ENCODE results near the gene LCN6. TPM values are rescaled to one million over a fixed set of nuclear protein-coding genes. Genes with fewer than 3 reads are reported as not detected.

LCN6 gene
- total and polyA plus RNA-seq, 9 of the 15 experiments (the other 6 are each of a cell fraction or from before 2014, with no cell fraction given): 0.10 to 0.45 (median 0.37) TPM; not detected in 5

DNA sequence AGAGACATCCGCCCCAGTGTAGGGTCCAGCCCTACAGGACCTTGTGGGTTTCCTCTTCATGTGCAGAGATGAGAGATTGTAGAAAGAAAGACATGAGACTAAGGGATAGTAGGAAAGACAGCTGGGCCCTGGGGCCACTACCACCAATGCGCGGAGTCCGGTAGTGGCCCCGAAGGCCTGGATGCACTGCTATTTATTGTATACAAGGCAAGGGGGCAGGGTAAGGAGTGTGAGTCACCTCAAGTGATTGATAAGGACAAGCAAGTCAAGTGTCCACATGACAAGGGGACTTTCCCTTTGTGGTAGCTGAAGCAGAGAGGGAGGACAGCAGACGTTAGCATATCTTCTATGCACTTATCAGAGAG, 36.7 kb upstream of the LCN6 start (continued):
- TF ChIP-seq ZNF318 (IDR thresholded peaks at IDR 0.05; ENCODE audit: borderline replicate concordance in 1 of 2, low read depth in 1 of 2) (peak in 1 of 2 experiments; percentile 39; a peak in 1 of 4 replicates), CREB3 (tag; conservative IDR thresholded peaks at IDR 0.05; ENCODE audit: low read depth) (0 out of 2 replicates have a peak, but pooled peaks have one; percentile 53), ZC3H4 (CRISPR knock-in tag; IDR thresholded peaks at IDR 0.05; ENCODE audit: borderline replicate concordance) (no peak), FOXJ2 (tag; IDR thresholded peaks at IDR 0.05) (no peak), HIVEP1 (CRISPR knock-in tag; IDR thresholded peaks at IDR 0.05) (no peak), ZBED1 (IDR thresholded peaks at IDR 0.05) (no peak), ZNF764 (CRISPR knock-in tag; IDR thresholded peaks at IDR 0.05; ENCODE audit: low read depth) (no peak), ZBTB7A (IDR thresholded peaks at IDR 0.05; ENCODE audit: borderline replicate concordance, control insufficient read depth, low read depth, low read length) (no peak), OTX1 (CRISPR knock-in tag; IDR thresholded peaks at IDR 0.05) (no peak), ZNF707 (CRISPR knock-in tag; conservative IDR thresholded peaks at IDR 0.05) (no peak)
- TF ChIP-seq, protein P1, sequence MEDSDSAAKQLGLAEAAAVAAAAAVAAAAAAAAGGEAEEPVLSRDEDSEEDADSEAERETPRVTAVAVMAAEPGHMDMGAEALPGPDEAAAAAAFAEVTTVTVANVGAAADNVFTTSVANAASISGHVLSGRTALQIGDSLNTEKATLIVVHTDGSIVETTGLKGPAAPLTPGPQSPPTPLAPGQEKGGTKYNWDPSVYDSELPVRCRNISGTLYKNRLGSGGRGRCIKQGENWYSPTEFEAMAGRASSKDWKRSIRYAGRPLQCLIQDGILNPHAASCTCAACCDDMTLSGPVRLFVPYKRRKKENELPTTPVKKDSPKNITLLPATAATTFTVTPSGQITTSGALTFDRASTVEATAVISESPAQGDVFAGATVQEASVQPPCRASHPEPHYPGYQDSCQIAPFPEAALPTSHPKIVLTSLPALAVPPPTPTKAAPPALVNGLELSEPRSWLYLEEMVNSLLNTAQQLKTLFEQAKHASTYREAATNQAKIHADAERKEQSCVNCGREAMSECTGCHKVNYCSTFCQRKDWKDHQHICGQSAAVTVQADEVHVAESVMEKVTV (CRISPR knock-in tag; IDR thresholded peaks at IDR 0.05): no peak
- TF ChIP-seq, protein P2, sequence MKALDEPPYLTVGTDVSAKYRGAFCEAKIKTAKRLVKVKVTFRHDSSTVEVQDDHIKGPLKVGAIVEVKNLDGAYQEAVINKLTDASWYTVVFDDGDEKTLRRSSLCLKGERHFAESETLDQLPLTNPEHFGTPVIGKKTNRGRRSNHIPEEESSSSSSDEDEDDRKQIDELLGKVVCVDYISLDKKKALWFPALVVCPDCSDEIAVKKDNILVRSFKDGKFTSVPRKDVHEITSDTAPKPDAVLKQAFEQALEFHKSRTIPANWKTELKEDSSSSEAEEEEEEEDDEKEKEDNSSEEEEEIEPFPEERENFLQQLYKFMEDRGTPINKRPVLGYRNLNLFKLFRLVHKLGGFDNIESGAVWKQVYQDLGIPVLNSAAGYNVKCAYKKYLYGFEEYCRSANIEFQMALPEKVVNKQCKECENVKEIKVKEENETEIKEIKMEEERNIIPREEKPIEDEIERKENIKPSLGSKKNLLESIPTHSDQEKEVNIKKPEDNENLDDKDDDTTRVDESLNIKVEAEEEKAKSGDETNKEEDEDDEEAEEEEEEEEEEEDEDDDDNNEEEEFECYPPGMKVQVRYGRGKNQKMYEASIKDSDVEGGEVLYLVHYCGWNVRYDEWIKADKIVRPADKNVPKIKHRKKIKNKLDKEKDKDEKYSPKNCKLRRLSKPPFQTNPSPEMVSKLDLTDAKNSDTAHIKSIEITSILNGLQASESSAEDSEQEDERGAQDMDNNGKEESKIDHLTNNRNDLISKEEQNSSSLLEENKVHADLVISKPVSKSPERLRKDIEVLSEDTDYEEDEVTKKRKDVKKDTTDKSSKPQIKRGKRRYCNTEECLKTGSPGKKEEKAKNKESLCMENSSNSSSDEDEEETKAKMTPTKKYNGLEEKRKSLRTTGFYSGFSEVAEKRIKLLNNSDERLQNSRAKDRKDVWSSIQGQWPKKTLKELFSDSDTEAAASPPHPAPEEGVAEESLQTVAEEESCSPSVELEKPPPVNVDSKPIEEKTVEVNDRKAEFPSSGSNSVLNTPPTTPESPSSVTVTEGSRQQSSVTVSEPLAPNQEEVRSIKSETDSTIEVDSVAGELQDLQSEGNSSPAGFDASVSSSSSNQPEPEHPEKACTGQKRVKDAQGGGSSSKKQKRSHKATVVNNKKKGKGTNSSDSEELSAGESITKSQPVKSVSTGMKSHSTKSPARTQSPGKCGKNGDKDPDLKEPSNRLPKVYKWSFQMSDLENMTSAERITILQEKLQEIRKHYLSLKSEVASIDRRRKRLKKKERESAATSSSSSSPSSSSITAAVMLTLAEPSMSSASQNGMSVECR (CRISPR knock-in tag; IDR thresholded peaks at IDR 0.05): no peak

Data from K562 (cell line).